OCI-LY7 (cell line): Measurements from ENCODE around the gene MTFMT. TPM values are rescaled to one million over a fixed set of nuclear protein-coding genes. Genes with fewer than 3 reads are reported as not detected.

Experiments
- BruUV-seq: library from RNA; stranded (reverse); fragments of 400-500 nt; replicated peaks from 2 replicates; lab custom pipeline; 2021; lab: Mats Ljungman, UMichigan
- CTCF ChIA-PET: fragments of 300-600 bp; sonication (Branson Sonifier 250); formaldehyde crosslinking; loops from one replicate; lab custom pipeline; 2022; ENCODE audit warnings: antibody characterized with exemption; ENCODE audit not compliant: unreplicated experiment; lab: Charles Lee
- POLR2A ChIA-PET: fragments of 300-600 bp; sonication (Branson Sonifier 250); formaldehyde crosslinking; loops from one replicate; lab custom pipeline; 2022; ENCODE audit warnings: antibody characterized with exemption; lab: Charles Lee
- DNase-seq: peaks from one replicate; pipeline ENCODE4 v3.0.0-alpha.2; 2015; ENCODE audit warnings: low spot score
- H2AFZ ChIP-seq: fragments of 200-600 bp; sonication (generic), shearing (Covaris generic); 2 replicates; pipeline ENCODE4 v1.6.1; 2014; ENCODE audit warnings: mild to moderate bottlenecking, antibody characterized with exemption, low read length, moderate library complexity
- H3K27ac ChIP-seq: fragments of 200-600 bp; sonication (generic); 2 replicates; pipeline ENCODE4 v1.5.1; 2014; ENCODE audit warnings: mixed run types, low read depth, mild to moderate bottlenecking, moderate library complexity, low read length, inconsistent platforms; ENCODE audit not compliant: poor library complexity, severe bottlenecking
- H3K36me3 ChIP-seq: fragments of 200-600 bp; sonication (generic); 2 replicates; pipeline ENCODE4 v1.6.1; 2014; ENCODE audit warnings: mild to moderate bottlenecking, antibody characterized with exemption, low read length, moderate library complexity, mixed read lengths; ENCODE audit not compliant: insufficient read depth
- H3K4me1 ChIP-seq: fragments of 200-600 bp; sonication (generic); 2 replicates; pipeline ENCODE4 v1.5.1; 2014; ENCODE audit warnings: mild to moderate bottlenecking, low read length; ENCODE audit not compliant: insufficient read depth, poor library complexity, severe bottlenecking
- H3K4me2 ChIP-seq: fragments of 200-600 bp; sonication (generic); 2 replicates; pipeline ENCODE4 v1.6.1; 2014; ENCODE audit warnings: mild to moderate bottlenecking, low read length
- H3K4me3 ChIP-seq: fragments of 200-600 bp; sonication (generic); 2 replicates; pipeline ENCODE4 v1.5.1; 2014; ENCODE audit warnings: mild to moderate bottlenecking, low read depth, low read length; ENCODE audit not compliant: poor library complexity, severe bottlenecking
- H3K79me2 ChIP-seq: fragments of 200-600 bp; sonication (generic); 2 replicates; pipeline ENCODE4 v1.6.1; 2016; ENCODE audit warnings: low read depth, mild to moderate bottlenecking, low read length, moderate library complexity, mixed read lengths; ENCODE audit not compliant: insufficient read depth
- H3K9me2 ChIP-seq: fragments of 200-600 bp; sonication (generic); 2 replicates; pipeline ENCODE4 v1.6.1; 2016; ENCODE audit warnings: mild to moderate bottlenecking, low read length, mixed read lengths; ENCODE audit not compliant: insufficient read depth
- H3K9me3 ChIP-seq: fragments of 200-600 bp; sonication (generic); 2 replicates; pipeline ENCODE4 v1.6.1; 2014; ENCODE audit warnings: mild to moderate bottlenecking, mixed run types, low read length, mixed read lengths
- H4K20me1 ChIP-seq: fragments of 200-600 bp; sonication (generic); 2 replicates; pipeline ENCODE4 v1.6.1; 2014; ENCODE audit warnings: mild to moderate bottlenecking, antibody characterized with exemption, low read length, moderate library complexity, mixed read lengths; ENCODE audit not compliant: insufficient read depth
- EZH2phosphoT487 ChIP-seq: fragments of 200-600 bp; sonication (generic); IDR thresholded peaks from 2 replicates; pipeline ENCODE4 v1.6.1; 2018; ENCODE audit warnings: low read depth, borderline replicate concordance, mild to moderate bottlenecking, mixed run types, antibody characterized with exemption, low read length, moderate library complexity, mixed read lengths
- intact Hi-C: fragments of 100-400 bp; cut with micrococcal nuclease; formaldehyde crosslinking; loops from one replicate; pipeline ENCODE4 v1.10.0; 2022; ENCODE audit not compliant: unreplicated experiment
- total RNA-seq, 2 experiments: library from RNA; depleted of rRNA in 1 of 2; stranded (reverse); fragments of >200 nt in 1 of 2; shearing (Covaris generic) in 1 of 2; gene quantifications; 2 replicates each; pipeline ENCODE4 v1.2.3, GENCODE V29; 2014 to 2022
- TF ChIP-seq, protein P1 (sequence below): fragments of 200-600 bp; sonication (generic); conservative IDR thresholded peaks from 2 replicates; pipeline ENCODE4 v1.5.1; 2014; ENCODE audit warnings: mild to moderate bottlenecking, antibody characterized with exemption, low read length, moderate library complexity, mixed read lengths

MTFMT gene
- total RNA-seq, 2 experiments from 2014 or later: 9.7 to 19.0 TPM

- no peaks in the 10 kb centered on the region for H3K9me2 ChIP-seq
- no peak for DNase-seq
- intact Hi-C loops: no loop called here
- H2AFZ ChIP-seq: no peak overlapping the region
- no TSS peak for BruUV-seq
- ChIA-PET POLR2A (no interaction called here), CTCF (no interaction called here)
- H3K9me3 ChIP-seq: no peaks in the 10 kb centered on the region
- H3K4me3 ChIP-seq: no peak overlapping the region
- H3K79me2 ChIP-seq: no peaks in the 10 kb centered on the region
- H4K20me1 ChIP-seq: no peaks in the 10 kb centered on the region
- H3K27ac ChIP-seq: no peak overlapping the region
- TF ChIP-seq EZH2phosphoT487: no peak
- TF ChIP-seq, protein P1, sequence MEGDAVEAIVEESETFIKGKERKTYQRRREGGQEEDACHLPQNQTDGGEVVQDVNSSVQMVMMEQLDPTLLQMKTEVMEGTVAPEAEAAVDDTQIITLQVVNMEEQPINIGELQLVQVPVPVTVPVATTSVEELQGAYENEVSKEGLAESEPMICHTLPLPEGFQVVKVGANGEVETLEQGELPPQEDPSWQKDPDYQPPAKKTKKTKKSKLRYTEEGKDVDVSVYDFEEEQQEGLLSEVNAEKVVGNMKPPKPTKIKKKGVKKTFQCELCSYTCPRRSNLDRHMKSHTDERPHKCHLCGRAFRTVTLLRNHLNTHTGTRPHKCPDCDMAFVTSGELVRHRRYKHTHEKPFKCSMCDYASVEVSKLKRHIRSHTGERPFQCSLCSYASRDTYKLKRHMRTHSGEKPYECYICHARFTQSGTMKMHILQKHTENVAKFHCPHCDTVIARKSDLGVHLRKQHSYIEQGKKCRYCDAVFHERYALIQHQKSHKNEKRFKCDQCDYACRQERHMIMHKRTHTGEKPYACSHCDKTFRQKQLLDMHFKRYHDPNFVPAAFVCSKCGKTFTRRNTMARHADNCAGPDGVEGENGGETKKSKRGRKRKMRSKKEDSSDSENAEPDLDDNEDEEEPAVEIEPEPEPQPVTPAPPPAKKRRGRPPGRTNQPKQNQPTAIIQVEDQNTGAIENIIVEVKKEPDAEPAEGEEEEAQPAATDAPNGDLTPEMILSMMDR: no peak
- peaks cover 85% of the 10 kb centered on the region for H3K36me3 ChIP-seq
- H3K4me1 ChIP-seq: no peaks in the 10 kb centered on the region
- no peak overlapping the region for H3K4me2 ChIP-seq
Observed at GRCh38 chr15:64969401-64969800, 60.0 kb downstream of the MTFMT start.

DNA sequence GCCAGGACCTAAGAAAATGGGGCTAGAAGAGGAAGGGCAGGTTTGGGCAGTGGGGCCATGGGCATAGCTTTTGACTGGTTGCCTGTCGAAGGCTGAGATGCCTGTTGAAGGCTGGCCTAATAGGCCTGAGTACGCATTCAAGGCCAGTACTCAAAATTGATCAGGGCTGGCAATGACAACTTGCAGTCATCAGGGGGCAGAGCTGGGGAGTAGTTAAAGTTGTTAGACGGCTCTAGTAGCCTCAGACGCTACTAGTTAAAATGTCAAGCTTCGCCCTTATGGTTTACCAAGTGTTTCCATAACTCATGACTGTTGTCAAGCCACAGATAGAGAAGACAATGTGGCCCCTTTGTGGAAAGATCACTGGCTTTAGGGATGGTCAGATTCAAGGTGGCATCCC, 68.4 kb downstream of the MTFMT start:
- intact Hi-C loops: no loop called here
- CTCF ChIA-PET: no interaction called here

GRCh38 chr15:64960153-64960552, 69.3 kb downstream of the MTFMT start:
- no peaks in the 10 kb centered on the region for H3K79me2 ChIP-seq
- TF ChIP-seq EZH2phosphoT487: no peak
- TF ChIP-seq, protein P1: no peak
- H3K4me3 ChIP-seq: no peak overlapping the region
- no peaks in the 10 kb centered on the region for H3K9me2 ChIP-seq
- no peak overlapping the region for H3K4me2 ChIP-seq
- intact Hi-C loops: no loop called here
- H3K9me3 ChIP-seq: no peaks in the 10 kb centered on the region
- CTCF ChIA-PET: no interaction called here
- no peaks in the 10 kb centered on the region for H3K4me1 ChIP-seq
- no peak for DNase-seq
- no TSS peak for BruUV-seq
- no peak overlapping the region for H3K27ac ChIP-seq
- no peaks in the 10 kb centered on the region for H4K20me1 ChIP-seq
- POLR2A ChIA-PET: no interaction called here
- H3K36me3 ChIP-seq: peaks cover 94% of the 10 kb centered on the region
- H2AFZ ChIP-seq: no peak overlapping the region

More for the DNA sequence above, 68.4 kb downstream of the MTFMT start:
- POLR2A ChIA-PET: no interaction called here
- Histone ChIP-seq H3K4me1 (no peaks in the 10 kb centered on the region), H2AFZ (no peak overlapping the region), H3K36me3 (peaks cover 94% of the 10 kb centered on the region), H3K4me2 (no peak overlapping the region), H3K4me3 (no peak overlapping the region), H3K9me2 (no peaks in the 10 kb centered on the region), H3K9me3 (no peaks in the 10 kb centered on the region), H3K79me2 (no peaks in the 10 kb centered on the region), H3K27ac (no peak overlapping the region), H4K20me1 (no peaks in the 10 kb centered on the region)
- BruUV-seq: no TSS peak
- DNase-seq: no peak
- TF ChIP-seq, protein P1: no peak
- TF ChIP-seq EZH2phosphoT487: no peak
